T-helper 2 cell treated with Interferon-gamma antibody and Interleukin-4, amounts not matched to agents 100 ng/mL and 5 ng/mL, for 36 hours (primary cell): ENCODE results near the gene CXCL16. TPM values are rescaled to one million over a fixed set of nuclear protein-coding genes. Genes with fewer than 3 reads are reported as not detected.

Experiments used
- intact Hi-C: fragments of 100-400 bp; cut with micrococcal nuclease; formaldehyde crosslinking; loops from one replicate; pipeline ENCODE4 v1.15.1; 2023
- total RNA-seq: library from RNA; stranded (reverse); gene quantifications from 2 replicates; pipeline ENCODE4 v1.2.3, GENCODE V29; 2022

Gene CXCL16
- total RNA-seq, 1 donor from 2014 or later, result 0.75 TPM

DNA sequence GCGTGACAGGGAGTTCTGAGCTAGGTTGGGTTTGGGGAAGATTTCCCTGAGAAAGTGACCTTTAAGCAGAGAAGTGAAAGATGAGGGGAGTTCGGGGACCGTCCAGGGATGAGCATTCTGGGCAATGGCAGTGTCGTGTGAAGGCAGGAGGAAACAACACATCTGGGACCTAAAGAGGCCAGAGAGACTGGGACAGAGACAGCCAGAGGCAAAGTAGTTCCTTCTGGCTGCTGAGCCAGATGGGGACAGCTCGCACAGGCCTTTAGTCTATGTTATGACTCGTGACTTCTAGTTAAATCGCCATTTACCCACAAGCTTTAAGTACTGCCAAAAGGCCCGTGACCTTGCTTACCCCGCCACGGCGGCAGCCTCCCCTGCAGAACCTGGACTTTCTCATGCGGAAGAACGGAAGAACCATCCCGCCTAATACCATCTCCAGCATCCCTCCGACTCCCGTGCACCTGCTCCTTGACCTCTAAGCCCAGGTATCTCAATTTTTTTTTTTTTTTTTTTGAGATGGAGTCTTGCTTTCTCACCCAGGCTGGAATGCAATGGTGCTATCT, 17.0 kb downstream of the CXCL16 start:
- intact Hi-C loops, result no loop called here

GRCh38 chr17:4721203-4722135, 18.3 kb downstream of the CXCL16 start:
- intact Hi-C loops, result no loop called here

- intact Hi-C loops, result no loop called here
These were observed 18.9 kb downstream of the CXCL16 start for GRCh38 chr17:4720787-4721186.

GRCh38 chr17:4719684-4720221, 20.0 kb downstream of the CXCL16 start:
- intact Hi-C loops, result loop anchor here (10.0 kb wide), 1 partner anchor 155 kb away; the partner anchor contains the start of gene GGT6

- intact Hi-C loops, result loop anchor here (10.0 kb wide), 1 partner anchor 154 kb away; the partner anchor contains the start of gene GGT6
These were observed 20.6 kb downstream of the CXCL16 start for GRCh38 chr17:4719146-4719545.

GRCh38 chr17:4718276-4718675, 21.5 kb downstream of the CXCL16 start:
- intact Hi-C loops, result loop anchor here (10.0 kb wide), 1 partner anchor 153 kb away; the partner anchor contains the start of gene GGT6

GRCh38 chr17:4717791-4718190, 21.9 kb downstream of the CXCL16 start:
- intact Hi-C loops, result loop anchor here (10.0 kb wide), 1 partner anchor 153 kb away; the partner anchor contains the start of gene GGT6

- intact Hi-C loops, result loop anchor here (10.0 kb wide), 1 partner anchor 151 kb away; the partner anchor contains the start of gene GGT6
These were observed 23.6 kb downstream of the CXCL16 start for GRCh38 chr17:4716081-4716480.

GRCh38 chr17:4715063-4715744, 24.5 kb downstream of the CXCL16 start:
- intact Hi-C loops, result loop anchor here (10.0 kb wide), 1 partner anchor 150 kb away; the partner anchor contains the start of gene GGT6

GRCh38 chr17:4714340-4715062, 25.2 kb downstream of the CXCL16 start:
- intact Hi-C loops, result loop anchor here (5.0 to 10.0 kb wide), 4 partner anchors 123 to 273 kb away; partner anchors contain the start of genes CAMTA2, CHRNE and GGT6

DNA sequence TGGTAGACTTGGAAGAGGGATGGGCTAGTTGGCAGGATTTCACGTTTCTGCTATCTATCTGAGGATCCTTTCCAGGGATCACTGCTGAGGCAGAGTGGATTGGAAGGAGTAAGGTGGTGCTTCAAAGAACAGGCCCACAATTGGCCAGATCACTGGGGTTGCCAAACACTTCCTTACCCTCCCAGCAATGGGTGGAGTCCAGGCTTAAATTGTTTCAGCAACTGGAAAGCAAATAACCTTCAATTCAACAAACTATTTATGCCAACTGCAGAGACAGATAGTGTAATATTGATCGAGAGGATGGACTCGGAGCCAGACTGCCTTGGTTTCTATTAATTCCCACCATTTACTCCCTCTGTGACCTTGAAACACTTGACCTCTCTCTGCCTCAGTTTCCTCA, 27.2 kb downstream of the CXCL16 start:
- intact Hi-C loops, result loop anchor here (5.0 to 10.0 kb wide), 4 partner anchors 125 to 275 kb away; partner anchors contain the start of genes CAMTA2, CHRNE and GGT6

DNA sequence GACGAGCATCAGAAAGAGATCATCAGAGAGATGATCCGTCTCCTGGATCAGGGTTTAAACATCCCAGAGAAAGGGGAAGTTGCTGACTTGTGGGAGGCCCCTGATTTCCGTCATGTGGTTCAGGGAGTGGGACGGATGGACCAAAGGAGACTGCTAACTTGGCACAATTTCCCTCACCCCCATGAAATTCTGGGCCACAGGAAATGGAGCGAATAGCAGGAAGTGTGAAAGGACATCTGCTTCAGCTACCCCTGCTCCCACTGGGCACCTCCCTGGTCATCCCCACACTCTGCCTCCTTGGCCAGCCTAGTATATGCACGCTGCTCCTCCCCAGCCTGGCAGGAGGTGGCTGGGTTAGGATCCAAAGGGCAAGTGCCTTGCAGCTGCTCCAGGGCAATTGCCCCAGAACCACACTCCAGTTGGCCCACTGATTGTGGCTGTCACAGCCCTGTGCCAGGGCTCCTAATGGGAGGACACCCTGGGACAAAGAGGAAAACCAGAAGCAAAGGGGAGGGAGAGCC, 28.0 kb downstream of the CXCL16 start:
- intact Hi-C loops, result loop anchor here (5.0 to 10.0 kb wide), 4 partner anchors 126 to 276 kb away; partner anchors contain the start of genes CAMTA2, CHRNE and GGT6

- intact Hi-C loops, result loop anchor here (1.0 to 10.0 kb wide), 11 partner anchors 20 to 276 kb away; partner anchors contain the start of genes CAMTA2, CHRNE, GGT6 and MED11
These were observed 28.8 kb downstream of the CXCL16 start for GRCh38 chr17:4710693-4711634.

GRCh38 chr17:4709794-4710692, 29.7 kb downstream of the CXCL16 start, which contains the start of gene ARRB2:
TSS of gene ARRB2 (plus strand) at chr17:4710632. CDS start at chr17:4710722, 90 bp downstream.
- intact Hi-C loops, result loop anchor here (1.0 to 10.0 kb wide), 11 partner anchors 21 to 277 kb away; partner anchors contain the start of genes CAMTA2, CHRNE, GGT6 and MED11

GRCh38 chr17:4708436-4708835, 31.3 kb downstream of the CXCL16 start:
- intact Hi-C loops, result no loop called here

GRCh38 chr17:4706121-4706520, 33.6 kb downstream of the CXCL16 start:
- intact Hi-C loops, result no loop called here

GRCh38 chr17:4704991-4705390, 34.7 kb downstream of the CXCL16 start:
- intact Hi-C loops, result loop anchor here (1.0 kb wide), 1 partner anchor 235 kb away; the partner anchor contains the start of genes RNF167 and SLC25A11
